HAP-1 (cell line): ENCODE results near the gene TRAK1.

Experiments used
- DNase-seq, 2 experiments: peaks; one replicate each; pipeline ENCODE4 v3.0.0-alpha.2; 2016 to 2020; ENCODE audit warnings: low spot score in 2 of 2
- H3K27me3 ChIP-seq: fragments of 250-450 bp; sonication (Bioruptor Pico); 2 replicates; pipeline ENCODE4 v1.5.1; 2020; ENCODE audit warnings: low read depth, mild to moderate bottlenecking, moderate library complexity
- H3K36me3 ChIP-seq: fragments of 250-450 bp; sonication (Bioruptor Pico); replicated peaks from 2 replicates; pipeline ENCODE4 v1.5.1; 2020; ENCODE audit warnings: mild to moderate bottlenecking
- H3K4me1 ChIP-seq: fragments of 250-450 bp; sonication (Bioruptor Pico); 2 replicates; pipeline ENCODE4 v1.5.1; 2020; ENCODE audit warnings: mild to moderate bottlenecking
- H3K4me3 ChIP-seq: fragments of 250-450 bp; sonication (Bioruptor Pico); 2 replicates; pipeline ENCODE4 v1.5.1; 2020; ENCODE audit warnings: mild to moderate bottlenecking, moderate library complexity
- H3K9me3 ChIP-seq: fragments of 250-450 bp; sonication (Bioruptor Pico); 2 replicates; pipeline ENCODE4 v1.5.1; 2020; ENCODE audit warnings: mild to moderate bottlenecking, moderate library complexity
- in situ Hi-C: fragments of 300-500 bp; cut with MboI; formaldehyde crosslinking; loops from 3 replicates; pipeline ENCODE4 v1.14.3; 2020; ENCODE audit warnings: low sequenced_read_pairs, inconsistent platforms, mixed read lengths

The TRAK1 gene

DNA sequence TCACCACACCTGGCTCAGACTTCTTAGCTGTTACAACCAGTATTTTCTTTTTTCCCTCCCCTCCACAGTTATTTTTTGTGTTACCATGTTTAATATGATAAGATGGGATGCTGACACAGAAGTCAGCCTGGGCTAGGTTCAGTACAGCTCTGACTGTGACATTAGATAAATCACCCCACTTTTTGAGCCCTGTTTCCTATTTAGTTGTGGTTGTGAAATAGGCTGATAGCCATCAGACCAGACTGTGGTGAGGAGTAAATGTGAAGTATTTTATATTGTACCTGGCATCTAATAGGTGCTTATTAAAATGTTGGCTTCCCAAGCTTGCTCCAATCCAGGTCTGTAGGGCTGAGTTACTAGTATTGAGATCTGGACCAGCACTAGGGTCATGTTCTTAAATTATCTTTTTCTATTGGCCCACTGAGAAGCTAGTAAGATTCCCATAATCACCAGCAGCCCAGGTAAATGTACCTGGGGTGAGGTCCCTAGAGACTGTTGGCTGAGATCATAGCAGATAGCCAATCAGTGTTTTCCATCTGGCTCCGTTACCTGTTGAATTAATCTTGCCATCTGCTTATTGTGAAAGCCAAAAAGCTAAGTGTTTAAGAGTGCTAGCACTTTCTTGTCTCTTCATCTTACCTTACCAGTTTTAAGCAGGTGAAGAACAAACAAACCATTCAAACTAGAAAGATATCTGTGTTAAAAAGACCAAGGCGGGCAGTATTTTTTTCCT lies 113.9 kb downstream of the TRAK1 start:
- H3K9me3 ChIP-seq = no peaks in the 10 kb centered on the region
- DNase-seq = no peak
- H3K4me1 ChIP-seq = no peaks in the 10 kb centered on the region
- H3K27me3 ChIP-seq = no peaks in the 10 kb centered on the region
- in situ Hi-C loops = no loop called here
- H3K4me3 ChIP-seq = no peak overlapping the region
- peaks cover 3% of the 10 kb centered on the region for H3K36me3 ChIP-seq

- H3K36me3 ChIP-seq = no peaks in the 10 kb centered on the region; the same call in none of the 2 replicates
- no peaks in the 10 kb centered on the region for H3K27me3 ChIP-seq
- no peak for DNase-seq
- H3K9me3 ChIP-seq = no peaks in the 10 kb centered on the region
- H3K4me1 ChIP-seq = no peaks in the 10 kb centered on the region
- H3K4me3 ChIP-seq = no peak overlapping the region
- in situ Hi-C loops = no loop called here
These were observed 114.8 kb downstream of the TRAK1 start for GRCh38 chr3:42205800-42206514.

GRCh38 chr3:42209917-42210316 lies 118.8 kb downstream of the TRAK1 start:
- H3K36me3 ChIP-seq = no peaks in the 10 kb centered on the region; the same call in 1 of the 2 replicates
- no peaks in the 10 kb centered on the region for H3K4me1 ChIP-seq
- DNase-seq = no peak
- H3K9me3 ChIP-seq = no peaks in the 10 kb centered on the region
- in situ Hi-C loops = no loop called here
- no peak overlapping the region for H3K4me3 ChIP-seq
- H3K27me3 ChIP-seq = no peaks in the 10 kb centered on the region

DNA sequence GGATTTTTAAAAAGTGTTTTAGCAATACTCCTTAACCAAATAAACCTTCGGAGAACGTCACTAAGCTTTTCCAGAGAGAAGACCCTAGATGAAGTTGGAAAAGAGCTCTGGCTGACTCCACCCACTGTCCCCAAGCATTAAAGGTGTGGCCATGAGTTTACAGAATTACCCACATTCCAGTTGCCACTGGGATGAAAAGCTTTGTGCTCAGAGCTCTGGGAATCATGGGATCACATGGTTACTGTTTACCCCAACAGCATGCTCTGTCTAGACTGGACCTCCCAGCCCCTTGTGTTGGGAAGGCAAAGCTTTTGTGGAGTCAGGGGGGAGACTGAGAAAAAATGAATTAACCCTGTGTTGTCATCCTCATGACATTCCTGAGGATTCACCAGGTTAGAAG lies 119.6 kb downstream of the TRAK1 start:
- H3K36me3 ChIP-seq = no peaks in the 10 kb centered on the region; the same call in 1 of the 2 replicates
- H3K4me1 ChIP-seq = no peaks in the 10 kb centered on the region
- H3K27me3 ChIP-seq = no peaks in the 10 kb centered on the region
- in situ Hi-C loops = no loop called here
- H3K4me3 ChIP-seq = no peak overlapping the region
- H3K9me3 ChIP-seq = no peaks in the 10 kb centered on the region
- DNase-seq = peak; percentile 7 to 20

- DNase-seq = no peak
- H3K27me3 ChIP-seq = no peaks in the 10 kb centered on the region
- H3K4me3 ChIP-seq = no peak overlapping the region
- no peaks in the 10 kb centered on the region for H3K9me3 ChIP-seq
- no peaks in the 10 kb centered on the region; the same call in 1 of the 2 replicates for H3K36me3 ChIP-seq
- in situ Hi-C loops = no loop called here
- H3K4me1 ChIP-seq = no peaks in the 10 kb centered on the region
These were observed 122.3 kb downstream of the TRAK1 start for GRCh38 chr3:42213417-42213816.

DNA sequence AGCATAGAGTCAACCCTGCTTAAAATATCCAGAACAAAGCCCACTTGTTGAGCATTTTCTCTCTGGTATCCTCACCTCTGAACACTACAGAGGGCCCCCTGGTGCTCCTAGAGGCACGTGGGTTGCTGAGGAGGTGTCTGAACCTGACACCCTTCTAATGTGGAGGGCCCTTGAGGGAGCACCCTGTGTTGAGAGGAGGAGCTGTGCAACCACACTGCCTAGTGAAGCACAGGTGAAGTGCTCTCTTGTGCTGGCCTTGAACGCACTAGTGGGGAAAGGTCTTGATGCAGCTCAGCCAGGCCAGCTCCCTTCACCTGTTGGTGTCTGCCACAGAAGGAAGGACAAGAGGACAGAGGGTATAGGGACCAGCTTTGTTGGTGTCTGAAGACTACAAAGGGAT lies 122.9 kb downstream of the TRAK1 start:
- H3K4me3 ChIP-seq = no peak overlapping the region
- no peak for DNase-seq
- H3K27me3 ChIP-seq = no peaks in the 10 kb centered on the region
- H3K4me1 ChIP-seq = no peaks in the 10 kb centered on the region
- in situ Hi-C loops = no loop called here
- no peaks in the 10 kb centered on the region for H3K36me3 ChIP-seq
- no peaks in the 10 kb centered on the region for H3K9me3 ChIP-seq

- in situ Hi-C loops = no loop called here
- H3K27me3 ChIP-seq = no peaks in the 10 kb centered on the region
- H3K4me1 ChIP-seq = no peaks in the 10 kb centered on the region
- no peak for DNase-seq
- no peaks in the 10 kb centered on the region for H3K9me3 ChIP-seq
- no peak overlapping the region for H3K4me3 ChIP-seq
- H3K36me3 ChIP-seq = no peaks in the 10 kb centered on the region
These were observed 123.6 kb downstream of the TRAK1 start for GRCh38 chr3:42214565-42215283.

DNA sequence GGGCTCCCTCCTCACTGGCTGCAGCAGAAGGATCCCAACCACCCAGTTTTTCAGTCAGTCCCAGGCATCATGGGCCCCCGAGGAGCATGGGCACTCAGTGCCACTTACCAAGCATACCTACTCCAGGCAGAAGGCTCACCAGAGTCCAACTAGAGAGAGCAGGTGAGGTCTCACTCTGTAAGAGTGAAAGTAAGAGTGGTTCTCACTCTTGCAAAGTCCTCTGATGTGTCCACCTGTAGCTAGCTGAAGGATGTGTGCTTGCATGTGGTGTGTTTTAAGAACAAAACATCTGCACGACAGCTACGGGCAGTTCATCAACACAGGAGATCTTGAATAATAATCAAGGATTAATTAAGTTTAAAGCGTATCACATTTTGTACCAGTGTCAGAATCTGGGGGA lies 125.1 kb downstream of the TRAK1 start:
- no peaks in the 10 kb centered on the region for H3K36me3 ChIP-seq
- H3K27me3 ChIP-seq = no peaks in the 10 kb centered on the region
- no peaks in the 10 kb centered on the region for H3K4me1 ChIP-seq
- no peaks in the 10 kb centered on the region for H3K9me3 ChIP-seq
- no peak overlapping the region for H3K4me3 ChIP-seq
- DNase-seq = no peak
- in situ Hi-C loops = no loop called here

GRCh38 chr3:42216931-42217333 lies 125.8 kb downstream of the TRAK1 start:
- Histone ChIP-seq H3K4me1 (no peaks in the 10 kb centered on the region), H3K4me3 (no peak overlapping the region), H3K36me3 (no peaks in the 10 kb centered on the region), H3K9me3 (no peaks in the 10 kb centered on the region), H3K27me3 (no peaks in the 10 kb centered on the region)
- in situ Hi-C loops = no loop called here
- DNase-seq = no peak

DNA sequence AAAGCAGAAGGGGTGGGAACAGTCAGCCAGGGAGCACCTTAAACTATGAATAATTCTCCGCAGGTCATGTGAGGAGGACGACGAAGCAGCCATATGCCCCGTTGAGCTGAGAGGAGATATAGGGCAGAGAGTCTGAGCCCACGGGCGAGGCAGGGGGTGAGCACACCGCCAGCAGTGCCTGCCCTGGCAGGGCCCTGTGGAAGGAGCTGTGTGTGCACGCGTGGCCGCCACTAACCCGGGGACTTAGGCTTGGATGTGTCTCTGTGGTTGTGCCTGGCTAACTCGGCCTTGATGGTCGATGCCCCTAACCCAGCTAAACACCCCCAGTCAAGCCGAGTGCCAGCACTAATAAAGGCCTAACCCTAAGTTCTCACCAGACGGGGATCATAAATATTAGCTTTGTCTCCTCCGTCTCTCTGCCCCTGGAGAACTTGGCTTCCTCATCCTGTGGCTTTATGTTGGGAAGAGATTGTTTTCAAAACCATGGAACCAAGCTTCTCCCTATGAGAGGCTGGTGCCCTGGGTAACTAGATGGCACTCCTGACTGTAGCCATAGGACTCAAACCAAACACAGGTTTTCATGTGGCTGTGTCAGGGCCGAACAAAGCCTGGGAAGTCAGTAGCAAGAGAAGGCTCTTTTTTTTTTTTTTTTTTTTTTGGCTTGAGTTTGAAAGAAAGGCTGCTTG lies 129.4 kb downstream of the TRAK1 start:
- Histone ChIP-seq H3K36me3 (peaks cover 9% of the 10 kb centered on the region), H3K4me3 (no peak overlapping the region), H3K9me3 (no peaks in the 10 kb centered on the region), H3K27me3 (no peaks in the 10 kb centered on the region), H3K4me1 (no peaks in the 10 kb centered on the region)
- in situ Hi-C loops = no loop called here
- no peak for DNase-seq

- Histone ChIP-seq H3K36me3 (peaks cover 9% of the 10 kb centered on the region), H3K27me3 (no peaks in the 10 kb centered on the region), H3K4me3 (no peak overlapping the region), H3K4me1 (no peaks in the 10 kb centered on the region), H3K9me3 (no peaks in the 10 kb centered on the region)
- in situ Hi-C loops = no loop called here
- no peak for DNase-seq
These were observed 132.0 kb downstream of the TRAK1 start for GRCh38 chr3:42222942-42223693.

DNA sequence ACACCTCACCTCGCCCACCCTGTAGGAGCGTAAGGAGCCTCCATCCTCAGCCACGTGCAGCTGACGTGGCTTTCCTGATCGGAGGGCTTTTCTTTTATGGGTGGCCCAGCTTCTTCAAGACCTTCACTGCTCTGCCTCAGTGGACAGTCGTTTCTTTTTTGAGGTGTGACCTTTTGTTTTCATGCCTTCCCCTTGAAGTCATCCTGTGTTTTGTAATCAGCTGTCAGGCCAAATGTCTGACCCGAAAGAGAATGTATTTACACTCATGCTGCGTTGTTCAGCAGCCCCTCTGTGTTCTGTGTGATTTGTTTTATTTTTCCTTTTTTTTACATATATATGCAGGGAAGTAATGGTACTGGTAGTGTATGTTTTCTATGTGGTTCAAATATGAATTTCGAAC lies 133.0 kb downstream of the TRAK1 start:
- Histone ChIP-seq H3K4me1 (no peaks in the 10 kb centered on the region), H3K36me3 (peaks cover 9% of the 10 kb centered on the region), H3K4me3 (no peak overlapping the region), H3K9me3 (no peaks in the 10 kb centered on the region), H3K27me3 (no peaks in the 10 kb centered on the region)
- no peak for DNase-seq
- in situ Hi-C loops = no loop called here
